Measurements from ENCODE around the gene RPS6KB1.

DNA sequence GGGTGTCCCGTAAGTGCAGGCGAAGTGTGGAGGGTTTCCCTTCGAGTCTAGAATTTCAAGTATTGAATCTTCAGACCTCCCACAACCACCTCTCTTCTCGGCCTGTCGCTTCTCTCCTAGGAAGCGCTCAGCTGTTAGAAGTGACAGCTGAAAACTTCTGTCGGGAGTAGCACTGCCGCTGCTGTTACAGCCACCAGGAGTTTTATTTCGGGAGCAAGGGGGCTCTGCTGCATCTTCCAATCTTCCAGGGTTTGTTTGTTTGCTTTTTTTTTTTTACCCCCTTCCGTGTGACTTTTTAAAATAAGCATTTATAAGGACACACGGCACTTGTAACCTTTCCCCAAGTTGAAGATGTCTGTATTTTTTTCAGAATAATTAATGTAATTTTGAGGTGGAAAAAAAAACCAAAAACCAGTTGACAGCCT, 767 bp downstream of the RPS6KB1 start:
- TF ChIP-seq CTCF (IDR thresholded peaks at IDR 0.05) (no peak), POLR2A (IDR thresholded peaks at IDR 0.05) (no peak)

All from body of pancreas (tissue), 4 donors.